Esophagus (tissue), 2 donors: Measurements from ENCODE around the gene TSPAN7. TPM values are rescaled to one million over a fixed set of nuclear protein-coding genes. Genes with fewer than 3 reads are reported as not detected.

ENCODE experiments used
- H3K27ac ChIP-seq, 2 donors: one replicate each; pipeline ENCODE4 v1.5.1; 2013; ENCODE audit warnings: low read depth in 2 of 2, mild to moderate bottlenecking in 2 of 2, inconsistent platforms in 1 of 2, low read length in 1 of 2, moderate library complexity in 1 of 2
- H3K27me3 ChIP-seq, 2 donors: one replicate each; pipeline ENCODE4 v1.6.1; 2013; ENCODE audit warnings: low read length in 2 of 2, control low read depth in 1 of 2, mild to moderate bottlenecking in 1 of 2; ENCODE audit not compliant: insufficient read depth in 2 of 2, control insufficient read depth in 1 of 2
- H3K36me3 ChIP-seq, 2 donors: one replicate each; pipeline ENCODE4 v1.6.1; 2013; ENCODE audit warnings: low read length in 1 of 2; ENCODE audit not compliant: control insufficient read depth in 2 of 2, insufficient read depth in 2 of 2
- H3K4me1 ChIP-seq, 2 donors: one replicate each; pipeline ENCODE4 v1.6.1; 2013; ENCODE audit warnings: low read length in 1 of 2; ENCODE audit not compliant: control insufficient read depth in 2 of 2, insufficient read depth in 2 of 2
- H3K4me3 ChIP-seq, 2 donors: one replicate each; pipeline ENCODE4 v1.5.1; 2013; ENCODE audit warnings: low read length in 2 of 2, mild to moderate bottlenecking in 2 of 2, low read depth in 1 of 2, moderate library complexity in 1 of 2
- H3K9me3 ChIP-seq, 2 donors: one replicate each; pipeline ENCODE4 v1.6.1; 2013; ENCODE audit warnings: mild to moderate bottlenecking in 2 of 2, low read depth in 1 of 2, low read length in 1 of 2, moderate library complexity in 1 of 2; ENCODE audit not compliant: control insufficient read depth in 2 of 2, insufficient read depth in 1 of 2
- WGBS, 2 donors: extraction: QIAGEN DNeasy Blood & Tissue Kit; methylation state at CpG; one replicate each; pipeline ENCODE4 v1.1.7; 2013; 5-methylcytosine and 5-hydroxymethylcytosine counted together
- polyA plus RNA-seq, 2 donors: library from polyadenylated mRNA; stranded (reverse); fragments of 200-250 nt; gene quantifications; one replicate each; pipeline ENCODE4 v1.2.3, GENCODE V29; 2013
- donor health status: healthy with polysubstance abuse.
- donor health status: Bipolar disorder and iron deficiency.

Gene TSPAN7
- polyA plus RNA-seq, 2 donors = 6.1 to 16.8 TPM

- no peaks in the 10 kb centered on the region for H3K27me3 ChIP-seq
- WGBS, 2 donors = 20 to 23% methylated on average over 5 of the region's 5 CpGs
- no peaks in the 10 kb centered on the region for H3K36me3 ChIP-seq
- H3K9me3 ChIP-seq = no peaks in the 10 kb centered on the region
- no peaks in the 10 kb centered on the region for H3K4me1 ChIP-seq
- H3K4me3 ChIP-seq = no peak overlapping the region
- H3K27ac ChIP-seq = no peak overlapping the region
Observed at GRCh38 chrX:38664285-38664684, 102.9 kb downstream of the TSPAN7 start.

- peaks cover 0 to 3% of the 10 kb centered on the region in 2 donors for H3K27me3 ChIP-seq
Observed at GRCh38 chrX:38666909-38667308, 105.6 kb downstream of the TSPAN7 start.

DNA sequence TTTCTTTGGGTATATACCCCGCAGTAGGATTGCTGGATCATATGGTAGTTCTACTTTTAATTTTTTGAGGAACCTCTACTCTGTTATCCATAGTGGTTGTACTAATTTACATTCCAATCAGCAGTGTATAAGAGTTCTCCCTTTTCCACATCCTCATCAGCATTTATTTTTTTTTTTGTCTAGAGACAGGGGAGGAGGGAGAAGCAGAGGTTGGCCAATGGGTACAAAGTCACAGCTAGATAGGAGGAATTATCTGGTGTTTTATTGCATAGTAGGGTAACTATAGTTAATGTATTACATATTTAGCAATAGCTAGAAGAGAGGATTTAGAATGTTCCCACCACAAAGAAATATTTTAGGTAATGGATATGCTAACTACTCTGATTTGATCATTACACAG is 107.4 kb downstream of the TSPAN7 start:
- WGBS, 2 donors = 88 to 96% methylated on average over 1 of the region's 1 CpG
- Histone ChIP-seq H3K4me3 (no peak overlapping the region), H3K27ac (no peak overlapping the region), H3K4me1 (no peaks in the 10 kb centered on the region), H3K9me3 (no peaks in the 10 kb centered on the region), H3K27me3 (peaks cover 0 to 3% of the 10 kb centered on the region in 2 donors), H3K36me3 (peaks cover 0 to 2% of the 10 kb centered on the region in 2 donors)

More at GRCh38 chrX:38666909-38667308, 105.6 kb downstream of the TSPAN7 start:
- Histone ChIP-seq H3K4me1 (no peaks in the 10 kb centered on the region), H3K4me3 (no peak overlapping the region), H3K27ac (no peak overlapping the region), H3K36me3 (peaks cover 0 to 2% of the 10 kb centered on the region in 2 donors), H3K9me3 (no peaks in the 10 kb centered on the region)

DNA sequence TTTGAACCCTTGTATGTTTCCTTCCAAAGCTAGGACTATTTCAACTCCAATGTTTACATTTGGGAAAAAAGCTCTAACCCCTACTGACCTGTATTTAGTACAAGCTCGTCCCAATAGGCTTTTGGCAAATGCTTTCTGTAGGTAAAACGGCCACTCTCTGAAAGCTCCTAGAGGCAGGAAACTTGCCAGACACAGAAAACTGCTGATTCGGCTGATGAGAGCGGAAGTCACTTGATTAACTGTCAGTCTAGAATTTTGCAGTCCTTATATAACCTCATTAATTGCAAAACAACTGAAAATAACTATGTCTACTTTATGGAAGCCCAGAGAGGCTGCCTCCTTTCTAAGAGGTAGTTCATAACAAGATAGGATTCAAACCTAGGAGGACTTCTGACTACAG is 108.1 kb downstream of the TSPAN7 start:
- Histone ChIP-seq H3K4me1 (no peaks in the 10 kb centered on the region), H3K4me3 (no peak overlapping the region), H3K27ac (no peak overlapping the region), H3K36me3 (peaks cover 0 to 2% of the 10 kb centered on the region in 2 donors), H3K27me3 (peaks cover 0 to 3% of the 10 kb centered on the region in 2 donors), H3K9me3 (no peaks in the 10 kb centered on the region)
- 49 to 53% methylated on average over 4 of the region's 4 CpGs for WGBS, 2 donors

- Histone ChIP-seq H3K27me3 (peaks cover 0 to 3% of the 10 kb centered on the region in 2 donors), H3K27ac (no peak overlapping the region), H3K36me3 (peaks cover 0 to 2% of the 10 kb centered on the region in 2 donors), H3K9me3 (no peaks in the 10 kb centered on the region), H3K4me3 (no peak overlapping the region), H3K4me1 (no peaks in the 10 kb centered on the region)
- WGBS, 2 donors = 89 to 97% methylated on average over 3 of the region's 3 CpGs
Observed at GRCh38 chrX:38672646-38673045, 111.3 kb downstream of the TSPAN7 start.

DNA sequence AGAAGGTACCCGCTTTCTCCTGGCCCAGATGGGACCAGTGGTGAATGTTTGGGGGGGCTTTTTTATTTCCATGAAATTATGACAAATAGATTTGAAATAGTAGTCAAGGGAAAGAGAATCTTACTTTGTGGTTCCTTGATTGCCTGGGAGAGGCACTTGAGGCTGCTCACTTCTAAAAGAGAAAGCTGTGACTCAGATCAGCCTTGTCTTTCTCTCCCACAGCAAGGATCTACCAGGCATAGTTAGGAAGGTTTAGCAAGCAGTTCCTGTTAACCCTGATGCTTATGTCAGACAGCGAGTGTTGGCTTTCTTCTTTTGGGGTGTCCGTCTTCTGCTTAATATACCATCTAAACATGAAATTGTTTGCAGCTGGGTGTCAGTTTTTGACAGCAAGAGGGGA is 114.5 kb downstream of the TSPAN7 start:
- WGBS, 2 donors = 71 to 86% methylated on average over 3 of the region's 3 CpGs
- no peak overlapping the region for H3K27ac ChIP-seq
- H3K4me3 ChIP-seq = no peak overlapping the region
- H3K4me1 ChIP-seq = no peaks in the 10 kb centered on the region
- H3K27me3 ChIP-seq = no peaks in the 10 kb centered on the region
- no peaks in the 10 kb centered on the region for H3K36me3 ChIP-seq
- no peaks in the 10 kb centered on the region for H3K9me3 ChIP-seq

- Histone ChIP-seq H3K36me3 (no peaks in the 10 kb centered on the region), H3K9me3 (no peaks in the 10 kb centered on the region), H3K27ac (no peak overlapping the region), H3K4me3 (no peak overlapping the region), H3K4me1 (no peaks in the 10 kb centered on the region), H3K27me3 (no peaks in the 10 kb centered on the region)
- 65 to 81% methylated on average over 4 of the region's 4 CpGs for WGBS, 2 donors
Observed at GRCh38 chrX:38678183-38678582, 116.8 kb downstream of the TSPAN7 start.

- no peaks in the 10 kb centered on the region for H3K27me3 ChIP-seq
- H3K36me3 ChIP-seq = no peaks in the 10 kb centered on the region
- H3K9me3 ChIP-seq = no peaks in the 10 kb centered on the region
- 86 to 90% methylated on average over 2 of the region's 2 CpGs for WGBS, 2 donors
- H3K4me1 ChIP-seq = peaks cover 0 to 3% of the 10 kb centered on the region in 2 donors
- H3K27ac ChIP-seq = no peak overlapping the region
- H3K4me3 ChIP-seq = no peak overlapping the region
Observed at GRCh38 chrX:38678821-38679220, 117.5 kb downstream of the TSPAN7 start.

- Histone ChIP-seq H3K4me1 (peaks cover 0 to 3% of the 10 kb centered on the region in 2 donors), H3K27ac (no peak overlapping the region), H3K27me3 (no peaks in the 10 kb centered on the region), H3K36me3 (no peaks in the 10 kb centered on the region), H3K4me3 (no peak overlapping the region), H3K9me3 (no peaks in the 10 kb centered on the region)
- 83% methylated on average over 2 of the region's 2 CpGs for WGBS, 2 donors
Observed at GRCh38 chrX:38679695-38680094, 118.4 kb downstream of the TSPAN7 start.

DNA sequence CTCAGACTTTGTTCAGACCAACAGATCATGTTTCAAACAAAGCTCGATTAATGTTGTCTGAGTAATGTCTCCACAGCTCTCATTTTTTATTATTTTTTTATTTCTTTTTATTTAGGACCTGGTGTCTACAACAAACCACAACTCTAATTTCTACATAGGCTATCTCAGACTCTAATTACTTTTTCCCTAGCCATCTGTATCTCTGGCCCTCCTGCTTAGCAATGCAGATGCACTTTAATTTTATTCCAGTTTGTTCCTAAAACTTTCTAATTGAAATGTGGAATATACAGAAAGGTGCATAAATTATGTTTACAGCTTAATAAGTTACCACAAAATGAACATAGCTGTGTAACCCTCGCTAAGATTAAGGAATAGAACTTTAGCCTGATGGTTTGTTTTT is 120.8 kb downstream of the TSPAN7 start:
- no peak overlapping the region for H3K27ac ChIP-seq
- 41 to 67% methylated on average over 2 of the region's 2 CpGs for WGBS, 2 donors

More for the DNA sequence above, 120.8 kb downstream of the TSPAN7 start:
- Histone ChIP-seq H3K9me3 (no peaks in the 10 kb centered on the region), H3K27me3 (no peaks in the 10 kb centered on the region), H3K4me3 (no peak overlapping the region), H3K36me3 (no peaks in the 10 kb centered on the region), H3K4me1 (peaks cover 0 to 3% of the 10 kb centered on the region in 2 donors)
